Type B pancreatic cell (in vitro differentiated cells): ENCODE data around the gene BTG2. TPM values are rescaled to one million over a fixed set of nuclear protein-coding genes. Genes with fewer than 3 reads are reported as not detected.

Experiments used
- DNase-seq: peaks from one replicate; pipeline ENCODE4 v3.0.0; 2021; ENCODE audit warnings: mixed read lengths; ENCODE audit not compliant: unreplicated experiment; ENCODE audit errors: extremely low spot score
- H3K27ac Mint-ChIP-seq: 2 replicates; pipeline ENCODE4 v1.8.0; 2021; ENCODE audit warnings: mild to moderate bottlenecking, mixed read lengths
- H3K27me3 Mint-ChIP-seq: 2 replicates; pipeline ENCODE4 v1.8.0; 2021; ENCODE audit warnings: mixed read lengths
- H3K36me3 Mint-ChIP-seq: 2 replicates; pipeline ENCODE4 v1.8.0; 2021; ENCODE audit warnings: mixed read lengths
- H3K4me1 Mint-ChIP-seq: one replicate; pipeline ENCODE4 v1.8.0; 2021; ENCODE audit warnings: mixed read lengths; ENCODE audit not compliant: unreplicated experiment
- H3K4me3 Mint-ChIP-seq: 2 replicates; pipeline ENCODE4 v1.8.0; 2021; ENCODE audit warnings: mild to moderate bottlenecking, mixed read lengths
- H3K9me3 Mint-ChIP-seq: 2 replicates; pipeline ENCODE4 v1.8.0; 2021; ENCODE audit warnings: mixed read lengths
- total RNA-seq: library from RNA; stranded (reverse); gene quantifications from 2 replicates; pipeline ENCODE4 v1.2.1, GENCODE V29; 2021; ENCODE audit warnings: low replicate concordance
- TF ChIP-seq, protein P1 (sequence below): fragments of 200-600 bp; sonication (generic); conservative IDR thresholded peaks from 2 replicates; pipeline ENCODE4 v1.5.0; 2021; ENCODE audit warnings: antibody characterized with exemption, mild to moderate bottlenecking

BTG2 gene
- total RNA-seq, 1 donor from 2014 or later = 49.8 TPM

DNA sequence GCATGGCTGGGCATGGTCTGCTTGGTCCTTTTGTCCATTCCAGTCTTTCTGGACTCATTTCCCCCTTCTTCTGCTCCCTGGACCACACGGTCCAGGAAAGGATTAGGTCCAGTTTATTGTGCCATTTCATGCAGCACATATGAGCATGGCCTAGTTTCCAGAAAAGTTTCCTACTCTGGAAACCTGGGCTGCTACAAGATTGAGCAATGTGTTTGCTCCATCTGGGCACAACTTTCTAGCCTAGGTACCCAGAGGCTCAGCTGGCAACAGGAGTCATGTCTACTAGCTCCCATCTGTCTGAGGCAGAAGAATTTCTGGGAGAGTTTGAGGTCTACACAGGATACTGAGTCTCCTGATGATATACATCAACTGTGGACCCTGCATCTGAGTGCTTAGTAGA is 30.8 kb downstream of the BTG2 start:
- DNase-seq = no peak
- H3K9me3 Mint-ChIP-seq = no peaks in the 10 kb centered on the region
- no peaks in the 10 kb centered on the region for H3K36me3 Mint-ChIP-seq
- no peak overlapping the region for H3K4me3 Mint-ChIP-seq
- peaks cover 7% of the 10 kb centered on the region for H3K27me3 Mint-ChIP-seq
- TF ChIP-seq, protein P1, sequence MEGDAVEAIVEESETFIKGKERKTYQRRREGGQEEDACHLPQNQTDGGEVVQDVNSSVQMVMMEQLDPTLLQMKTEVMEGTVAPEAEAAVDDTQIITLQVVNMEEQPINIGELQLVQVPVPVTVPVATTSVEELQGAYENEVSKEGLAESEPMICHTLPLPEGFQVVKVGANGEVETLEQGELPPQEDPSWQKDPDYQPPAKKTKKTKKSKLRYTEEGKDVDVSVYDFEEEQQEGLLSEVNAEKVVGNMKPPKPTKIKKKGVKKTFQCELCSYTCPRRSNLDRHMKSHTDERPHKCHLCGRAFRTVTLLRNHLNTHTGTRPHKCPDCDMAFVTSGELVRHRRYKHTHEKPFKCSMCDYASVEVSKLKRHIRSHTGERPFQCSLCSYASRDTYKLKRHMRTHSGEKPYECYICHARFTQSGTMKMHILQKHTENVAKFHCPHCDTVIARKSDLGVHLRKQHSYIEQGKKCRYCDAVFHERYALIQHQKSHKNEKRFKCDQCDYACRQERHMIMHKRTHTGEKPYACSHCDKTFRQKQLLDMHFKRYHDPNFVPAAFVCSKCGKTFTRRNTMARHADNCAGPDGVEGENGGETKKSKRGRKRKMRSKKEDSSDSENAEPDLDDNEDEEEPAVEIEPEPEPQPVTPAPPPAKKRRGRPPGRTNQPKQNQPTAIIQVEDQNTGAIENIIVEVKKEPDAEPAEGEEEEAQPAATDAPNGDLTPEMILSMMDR = no peak
- H3K27ac Mint-ChIP-seq = peak overlapping the region; percentile 55
- H3K4me1 Mint-ChIP-seq = peaks cover 24% of the 10 kb centered on the region

DNA sequence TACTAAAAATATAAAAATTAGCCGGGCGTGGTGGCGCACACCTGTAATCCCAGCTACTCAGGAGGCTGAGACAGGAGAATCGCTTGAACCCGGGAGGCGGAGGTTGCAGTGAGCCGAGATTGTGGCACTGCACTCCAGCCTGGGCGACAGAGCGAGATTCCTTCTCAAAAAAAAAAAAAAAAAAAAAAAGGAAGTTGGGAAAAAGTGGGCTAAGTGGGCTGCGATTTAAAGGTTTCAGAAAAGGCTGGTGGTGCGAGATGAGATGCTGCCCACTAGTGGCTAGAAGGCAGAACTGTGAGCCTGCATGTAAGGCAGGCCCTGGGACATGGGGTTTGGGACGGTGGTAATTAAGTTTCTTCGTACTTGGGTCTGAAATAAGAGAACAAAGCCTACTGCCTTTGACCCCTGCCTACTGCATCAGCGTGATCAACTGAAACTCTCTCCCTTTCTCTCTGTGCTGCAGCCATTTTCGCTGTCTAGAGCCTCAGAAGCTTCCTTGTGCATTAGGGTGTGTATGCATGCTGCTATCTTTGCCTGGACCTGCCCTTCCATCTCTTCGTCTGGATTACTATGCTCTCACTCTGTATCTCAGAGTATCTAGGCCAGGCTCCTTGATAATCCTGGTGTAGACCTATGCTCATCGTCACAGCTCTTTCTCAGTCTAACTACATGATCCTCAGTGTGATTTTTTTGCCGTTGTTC is 33.2 kb downstream of the BTG2 start:
- no peaks in the 10 kb centered on the region for H3K9me3 Mint-ChIP-seq
- peak overlapping the region; percentile 46 for H3K27ac Mint-ChIP-seq
- H3K36me3 Mint-ChIP-seq = no peaks in the 10 kb centered on the region
- peaks cover 36% of the 10 kb centered on the region for H3K4me1 Mint-ChIP-seq
- H3K27me3 Mint-ChIP-seq = peaks cover 20% of the 10 kb centered on the region
- TF ChIP-seq, protein P1 = peak; percentile 92
- H3K4me3 Mint-ChIP-seq = no peak overlapping the region
- no peak for DNase-seq

DNA sequence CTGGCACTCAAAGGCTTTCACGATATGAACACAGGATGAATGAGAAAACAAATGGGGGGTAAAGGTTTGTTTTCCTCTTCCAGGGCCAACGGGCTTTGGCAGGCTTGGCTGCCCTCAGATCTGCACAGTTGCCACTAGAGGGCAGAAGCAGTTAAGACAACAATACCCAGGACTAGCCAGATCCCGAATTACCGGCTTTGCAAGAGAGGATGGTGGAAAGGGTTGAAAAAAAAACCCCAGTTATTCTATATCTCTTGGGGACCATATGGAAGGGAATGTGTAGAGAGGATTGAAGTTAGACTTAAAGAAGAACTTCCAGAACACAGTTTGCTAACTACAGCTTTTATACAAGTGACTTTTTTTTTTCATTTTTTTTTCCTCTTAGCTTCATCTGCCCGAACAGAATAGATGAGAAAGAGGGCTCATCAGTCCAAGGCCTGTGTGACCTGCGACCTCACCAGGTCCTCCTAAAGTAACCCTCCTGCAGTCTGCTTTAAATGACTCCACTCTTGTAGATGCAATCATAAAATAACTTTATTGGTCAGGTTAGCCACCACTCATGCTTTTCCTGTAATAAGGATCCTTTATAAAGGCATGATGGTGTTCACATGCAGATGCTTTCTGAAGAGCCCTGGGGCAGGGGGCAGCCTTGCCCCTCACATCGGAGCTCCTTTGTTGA is 34.9 kb downstream of the BTG2 start:
- H3K27me3 Mint-ChIP-seq = peaks cover 32% of the 10 kb centered on the region
- H3K4me3 Mint-ChIP-seq = no peak overlapping the region
- no peaks in the 10 kb centered on the region for H3K36me3 Mint-ChIP-seq
- no peaks in the 10 kb centered on the region for H3K9me3 Mint-ChIP-seq
- TF ChIP-seq, protein P1 = peak; percentile 94
- peaks cover 37% of the 10 kb centered on the region for H3K4me1 Mint-ChIP-seq
- DNase-seq = no peak
- H3K27ac Mint-ChIP-seq = peak overlapping the region; percentile 17

DNA sequence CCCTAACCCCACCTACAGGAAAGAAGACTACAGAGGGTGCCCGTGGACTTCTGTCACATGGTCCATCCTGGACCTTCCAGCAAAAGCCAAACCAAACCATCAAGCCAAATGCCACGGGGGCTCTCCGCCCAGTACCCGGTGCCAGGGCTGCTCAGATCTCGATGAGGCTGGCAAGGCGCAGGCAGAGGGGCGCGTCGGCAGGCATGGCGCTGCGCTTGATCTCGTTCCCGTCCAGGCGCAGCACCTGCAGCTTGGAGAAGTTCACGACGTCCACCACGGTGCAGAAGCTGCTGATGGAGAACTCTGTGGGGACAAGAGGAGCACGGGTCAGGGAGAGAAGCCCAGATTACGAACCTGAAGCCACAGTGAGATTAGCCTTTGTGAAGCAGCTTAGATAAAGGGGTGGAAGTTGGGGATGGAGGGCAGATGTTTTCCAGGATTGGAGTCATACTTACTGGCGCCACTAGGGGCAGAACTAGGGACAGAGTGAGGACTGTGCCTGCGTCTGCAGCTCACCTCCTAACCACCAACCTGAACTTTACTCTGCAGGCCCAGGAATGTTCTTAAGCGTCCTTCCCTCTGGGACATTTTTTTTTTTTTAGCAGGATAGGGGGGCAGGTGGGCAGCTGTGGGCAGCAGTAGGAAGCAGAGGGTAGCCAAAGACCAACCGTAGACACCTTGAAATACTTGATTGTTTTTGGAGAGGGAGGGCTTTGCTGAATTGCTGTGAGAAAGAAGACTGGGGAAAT is 37.0 kb downstream of the BTG2 start:
- DNase-seq = no peak
- Mint-ChIP-seq H3K27me3 (peaks cover 42% of the 10 kb centered on the region), H3K9me3 (no peaks in the 10 kb centered on the region), H3K27ac (no peak overlapping the region), H3K36me3 (no peaks in the 10 kb centered on the region), H3K4me1 (peaks cover 42% of the 10 kb centered on the region), H3K4me3 (no peak overlapping the region)
- TF ChIP-seq, protein P1 = peak; percentile 83

DNA sequence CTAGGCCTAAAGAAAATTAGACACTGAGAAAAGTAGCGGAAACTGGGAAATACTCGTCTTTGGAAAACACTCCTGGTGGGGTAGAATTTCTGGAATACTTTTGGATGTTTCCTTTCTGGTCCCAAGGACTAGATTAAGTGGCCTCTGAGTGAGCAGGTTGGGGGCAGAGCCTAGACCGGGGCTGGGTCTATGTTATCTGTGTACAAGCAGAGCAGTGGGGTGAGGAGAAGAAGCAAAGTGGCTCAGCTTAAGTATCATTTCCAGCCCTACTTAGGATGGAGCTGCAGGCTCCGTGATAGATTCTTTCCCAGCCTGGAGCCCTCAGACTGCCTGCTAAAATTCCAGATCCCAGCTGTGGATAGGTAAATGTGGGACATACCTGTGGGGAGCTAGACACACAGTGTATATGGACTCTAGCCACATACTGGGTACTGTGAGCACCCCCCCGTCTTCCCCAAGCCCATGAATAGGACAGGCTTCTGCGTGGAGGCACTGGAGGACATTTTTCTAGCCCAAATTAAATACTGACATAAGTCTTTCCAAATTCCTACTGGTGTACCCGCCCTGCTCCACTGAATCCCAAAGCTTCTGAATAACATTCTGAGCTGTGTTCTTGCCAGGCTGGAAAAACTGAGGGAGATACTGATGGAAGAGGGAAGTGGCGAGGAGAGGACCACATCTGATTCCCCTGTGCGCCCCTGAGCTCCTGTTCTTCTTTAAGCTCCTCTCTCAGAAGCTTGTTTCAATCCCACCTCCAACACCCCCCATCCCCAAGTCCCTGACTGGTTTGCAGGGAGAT is 38.8 kb downstream of the BTG2 start:
- no peaks in the 10 kb centered on the region for H3K36me3 Mint-ChIP-seq
- DNase-seq = no peak
- no peaks in the 10 kb centered on the region for H3K9me3 Mint-ChIP-seq
- H3K27ac Mint-ChIP-seq = no peak overlapping the region
- no peak overlapping the region for H3K4me3 Mint-ChIP-seq
- TF ChIP-seq, protein P1 = no peak
- H3K27me3 Mint-ChIP-seq = peaks cover 44% of the 10 kb centered on the region
- peaks cover 35% of the 10 kb centered on the region for H3K4me1 Mint-ChIP-seq
